Neural progenitor cell (in vitro differentiated cells): ENCODE data around the gene PFDN6. TPM values are rescaled to one million over a fixed set of nuclear protein-coding genes. Genes with fewer than 3 reads are reported as not detected.

Experiments
- DNase-seq: peaks from one replicate; pipeline ENCODE4 v3.0.0-alpha.2; 2016; ENCODE audit warnings: low spot score
- H2AFZ ChIP-seq: fragments of 200-600 bp; sonication (generic); replicated peaks from 2 replicates; pipeline ENCODE4 v1.6.1; 2016; ENCODE audit warnings: antibody characterized with exemption
- H3F3A ChIP-seq: fragments of 200-600 bp; sonication (generic); 2 replicates; pipeline ENCODE4 v1.6.1; 2016; ENCODE audit warnings: antibody characterized with exemption, low read depth
- H3K27ac ChIP-seq: fragments of 200-600 bp; sonication (generic); 2 replicates; pipeline ENCODE4 v1.5.1; 2016; ENCODE audit warnings: mild to moderate bottlenecking
- H3K27me3 ChIP-seq: fragments of 200-600 bp; sonication (generic); 2 replicates; pipeline ENCODE4 v1.6.1; 2016; ENCODE audit warnings: mild to moderate bottlenecking, moderate library complexity
- H3K36me3 ChIP-seq: fragments of 200-600 bp; sonication (generic); 2 replicates; pipeline ENCODE4 v1.5.1; 2016
- H3K4me1 ChIP-seq: fragments of 200-600 bp; sonication (generic); 2 replicates; pipeline ENCODE4 v1.6.1; 2016; ENCODE audit warnings: mixed run types
- H3K4me2 ChIP-seq: fragments of 200-600 bp; sonication (generic); 2 replicates; pipeline ENCODE4 v1.6.1; 2016
- H3K4me3 ChIP-seq: fragments of 200-600 bp; sonication (generic); 2 replicates; pipeline ENCODE4 v1.5.1; 2016
- H3K79me2 ChIP-seq: fragments of 200-600 bp; sonication (generic); 2 replicates; pipeline ENCODE4 v1.6.1; 2016; ENCODE audit warnings: low read depth
- H3K9ac ChIP-seq: fragments of 200-600 bp; sonication (generic); 2 replicates; pipeline ENCODE4 v1.6.1; 2016
- H3K9me3 ChIP-seq: fragments of 200-600 bp; sonication (generic); 2 replicates; pipeline ENCODE4 v1.5.1; 2016; ENCODE audit warnings: low read depth
- H4K20me1 ChIP-seq: fragments of 200-600 bp; sonication (generic); 2 replicates; pipeline ENCODE4 v1.6.1; 2016; ENCODE audit warnings: low read depth
- H3K27ac Mint-ChIP-seq: 3 replicates; pipeline ENCODE4 v1.8.0; 2021; ENCODE audit warnings: mixed read lengths
- H3K27me3 Mint-ChIP-seq: 2 replicates; pipeline ENCODE4 v1.8.0; 2022; ENCODE audit warnings: low read depth, mild to moderate bottlenecking, inconsistent platforms, moderate library complexity, mixed read lengths; ENCODE audit not compliant: insufficient read depth
- H3K36me3 Mint-ChIP-seq: 3 replicates; pipeline ENCODE4 v1.8.0; 2021; ENCODE audit warnings: mixed read lengths
- H3K4me1 Mint-ChIP-seq: 3 replicates; pipeline ENCODE4 v1.8.0; 2021; ENCODE audit warnings: mixed read lengths
- H3K4me3 Mint-ChIP-seq: 3 replicates; pipeline ENCODE4 v1.8.0; 2021; ENCODE audit warnings: mild to moderate bottlenecking, moderate library complexity, mixed read lengths
- H3K9me3 Mint-ChIP-seq: 3 replicates; pipeline ENCODE4 v1.8.0; 2020; ENCODE audit warnings: mixed read lengths
- CTCF ChIP-seq: fragments of 200-600 bp; sonication (generic); IDR thresholded peaks from 2 replicates; pipeline ENCODE4 v1.5.1; 2017; ENCODE audit warnings: antibody characterized with exemption, mild to moderate bottlenecking
- EZH2 ChIP-seq: fragments of 200-600 bp; sonication (generic); IDR thresholded peaks from 2 replicates; pipeline ENCODE4 v1.6.1; 2017; ENCODE audit warnings: antibody characterized with exemption, mild to moderate bottlenecking, moderate library complexity
- EZH2phosphoT487 ChIP-seq: fragments of 200-600 bp; sonication (generic); IDR thresholded peaks from 2 replicates; pipeline ENCODE4 v1.6.1; 2017; ENCODE audit warnings: antibody characterized with exemption
- total RNA-seq: library from RNA; depleted of rRNA; stranded (reverse); fragments of >200 nt; gene quantifications from 2 replicates; pipeline ENCODE4 v1.2.3, GENCODE V29; 2015; ENCODE audit warnings: low replicate concordance

PFDN6 gene
- total RNA-seq, 1 donor from 2014 or later: 35.6 TPM

DNA sequence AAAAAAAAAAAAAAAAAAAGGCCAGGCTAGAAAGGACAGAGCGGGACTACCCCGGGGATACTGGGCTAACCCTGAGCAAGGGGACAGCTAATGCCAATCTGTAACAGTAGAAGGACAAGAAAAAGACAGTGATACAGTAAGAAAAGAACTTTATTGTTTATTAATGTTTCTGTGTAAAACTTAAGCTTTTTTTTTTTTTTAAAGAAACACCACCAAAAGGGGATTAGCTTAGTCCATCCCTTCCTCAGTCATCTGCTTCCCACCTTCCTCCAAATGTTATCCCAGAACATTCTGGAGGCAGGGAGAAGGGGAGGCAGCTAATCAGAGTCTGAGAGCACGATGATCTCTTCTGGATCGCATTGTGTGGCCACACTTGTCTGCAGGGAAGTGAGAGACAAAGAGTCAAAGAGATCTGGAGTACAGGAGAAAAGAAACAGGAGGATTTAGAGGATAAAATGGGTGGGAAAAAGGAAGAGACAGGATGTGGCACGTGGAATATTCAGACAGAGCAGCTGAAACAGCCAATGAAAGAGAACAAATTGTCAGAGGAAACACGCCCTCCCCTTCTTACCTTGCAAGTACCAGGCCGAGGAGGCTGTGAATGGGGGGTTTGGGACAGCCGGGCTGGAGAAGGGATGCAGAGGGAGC is 29.1 kb downstream of the PFDN6 start:
- no peak overlapping the region for H3K9ac ChIP-seq
- peaks cover 41% of the 10 kb centered on the region for H3K79me2 ChIP-seq
- H3K4me1 ChIP-seq: peaks cover 28% of the 10 kb centered on the region

DNA sequence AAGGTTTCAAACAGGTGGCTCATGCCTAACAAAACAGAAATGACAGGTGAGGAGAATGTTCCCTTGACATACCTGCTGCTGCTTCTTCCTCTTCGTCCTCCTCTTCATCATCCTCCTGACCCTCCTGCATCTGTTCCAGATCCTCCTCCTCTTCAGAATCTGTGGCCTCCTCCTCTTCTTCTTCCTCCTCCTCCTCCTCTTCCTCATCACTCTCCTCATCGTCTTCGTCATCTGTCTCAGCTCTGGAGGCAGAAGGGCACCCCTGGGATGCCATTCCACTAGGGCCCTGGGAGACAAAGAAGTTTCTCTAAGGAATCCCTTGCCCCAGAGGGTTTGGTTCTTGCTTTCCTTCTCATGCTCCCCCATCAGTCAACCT is 30.5 kb downstream of the PFDN6 start:
- peaks cover 62% of the 10 kb centered on the region for H3K4me1 Mint-ChIP-seq
- peaks cover 19% of the 10 kb centered on the region for H3K4me1 ChIP-seq
- no peak for DNase-seq
- H3K79me2 ChIP-seq: peaks cover 41% of the 10 kb centered on the region
- H3K4me3 Mint-ChIP-seq: peak overlapping the region; percentile 98
- no peaks in the 10 kb centered on the region for H3K9me3 ChIP-seq
- H3K27me3 ChIP-seq: no peaks in the 10 kb centered on the region
- no peaks in the 10 kb centered on the region for H3K36me3 ChIP-seq
- no peak overlapping the region for H2AFZ ChIP-seq
- TF ChIP-seq EZH2phosphoT487 (no peak), EZH2 (no peak), CTCF (no peak)
- H3K4me2 ChIP-seq: no peak overlapping the region
- H3K4me3 ChIP-seq: no peak overlapping the region
- H3K27ac Mint-ChIP-seq: no peak overlapping the region
- H3K27ac ChIP-seq: no peak overlapping the region
- H3K27me3 Mint-ChIP-seq: peaks cover 6% of the 10 kb centered on the region
- no peaks in the 10 kb centered on the region for H3K9me3 Mint-ChIP-seq
- peaks cover 20% of the 10 kb centered on the region for H4K20me1 ChIP-seq
- peaks cover 24% of the 10 kb centered on the region for H3K36me3 Mint-ChIP-seq
- peaks cover 57% of the 10 kb centered on the region for H3F3A ChIP-seq
- H3K9ac ChIP-seq: no peak overlapping the region

More for the DNA sequence above, 29.1 kb downstream of the PFDN6 start:
- peak overlapping the region; percentile 65 for H3K27ac ChIP-seq
- H3K4me2 ChIP-seq: peak overlapping the region; percentile 71
- H3K27me3 ChIP-seq: peaks cover 5% of the 10 kb centered on the region
- no peak for TF ChIP-seq EZH2
- TF ChIP-seq CTCF: no peak
- TF ChIP-seq EZH2phosphoT487: no peak
- Mint-ChIP-seq H3K27me3 (peaks cover 6% of the 10 kb centered on the region), H3K4me1 (peaks cover 62% of the 10 kb centered on the region), H3K9me3 (no peaks in the 10 kb centered on the region), H3K36me3 (peaks cover 24% of the 10 kb centered on the region), H3K4me3 (peak overlapping the region; percentile 98), H3K27ac (no peak overlapping the region)
- no peaks in the 10 kb centered on the region for H3K36me3 ChIP-seq
- H3F3A ChIP-seq: peaks cover 60% of the 10 kb centered on the region
- no peak overlapping the region for H2AFZ ChIP-seq
- H3K4me3 ChIP-seq: peak overlapping the region; percentile 77
- no peaks in the 10 kb centered on the region for H3K9me3 ChIP-seq
- no peak for DNase-seq
- peaks cover 21% of the 10 kb centered on the region for H4K20me1 ChIP-seq

- Histone ChIP-seq H3F3A (peaks cover 51% of the 10 kb centered on the region), H3K9ac (no peak overlapping the region), H3K79me2 (peaks cover 41% of the 10 kb centered on the region), H3K27me3 (no peaks in the 10 kb centered on the region), H3K4me3 (no peak overlapping the region), H4K20me1 (peaks cover 14% of the 10 kb centered on the region), H3K4me2 (peak overlapping the region; percentile 77), H2AFZ (no peak overlapping the region), H3K36me3 (no peaks in the 10 kb centered on the region), H3K4me1 (peaks cover 17% of the 10 kb centered on the region), H3K9me3 (no peaks in the 10 kb centered on the region), H3K27ac (no peak overlapping the region)
- Mint-ChIP-seq H3K27me3 (peaks cover 6% of the 10 kb centered on the region), H3K27ac (peak overlapping the region; percentile 50), H3K4me3 (peak overlapping the region; percentile 85), H3K36me3 (peaks cover 22% of the 10 kb centered on the region), H3K9me3 (no peaks in the 10 kb centered on the region), H3K4me1 (peaks cover 61% of the 10 kb centered on the region)
- DNase-seq: no peak
- no peak for TF ChIP-seq EZH2phosphoT487
- TF ChIP-seq CTCF: no peak
- TF ChIP-seq EZH2: no peak
Measured at GRCh38 chr6:33320315-33321181, 31.1 kb downstream of the PFDN6 start.
